GM19043 (cell line): ENCODE measurements around the gene NSD2.
"Not testable (repeated sequence)": the region's sequence is repeated elsewhere in the genome, so short reads cannot be mapped to it uniquely, and the experiment has no call there.

Experiments
- ATAC-seq: cut with Tn5 transposase; IDR thresholded peaks from one replicate; pipeline ENCODE4 v1.9.1; 2021; ENCODE audit warnings: low read depth; ENCODE audit not compliant: unreplicated experiment

Gene NSD2

DNA sequence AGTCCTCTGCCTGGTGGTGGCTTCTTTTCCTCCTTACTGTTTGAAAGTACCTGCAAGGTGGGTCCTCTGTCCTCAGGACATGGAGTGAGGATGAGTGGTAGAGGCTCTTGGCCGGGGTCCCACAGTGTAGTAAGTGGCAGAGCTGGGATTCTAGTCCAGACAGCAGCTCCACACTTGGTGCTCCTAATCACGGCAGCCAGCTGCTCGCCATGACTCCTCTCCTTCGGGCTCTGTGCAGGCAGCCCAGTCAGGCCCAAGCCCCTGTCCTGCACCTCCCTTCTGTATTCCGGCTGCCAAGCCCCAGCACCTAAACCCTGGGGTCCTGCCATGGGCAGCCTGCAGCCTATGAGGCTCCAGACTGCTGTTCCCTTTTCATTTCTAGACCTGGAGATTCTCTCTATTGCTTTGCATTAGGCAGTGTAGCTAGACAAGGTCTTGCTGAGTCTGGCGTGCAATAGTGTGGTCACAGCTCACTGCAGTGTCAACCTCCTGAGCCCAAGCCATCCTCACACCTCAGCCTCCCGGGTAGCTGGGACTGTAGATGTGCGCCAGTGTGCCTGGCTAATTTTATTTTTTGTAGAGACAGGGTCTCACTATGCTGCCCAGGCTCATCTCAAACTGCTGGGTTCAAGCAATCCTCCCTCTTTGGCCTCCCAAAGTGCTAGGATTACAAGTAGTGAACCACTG is 24.9 kb downstream of the NSD2 start:
- ATAC-seq: no peak

DNA sequence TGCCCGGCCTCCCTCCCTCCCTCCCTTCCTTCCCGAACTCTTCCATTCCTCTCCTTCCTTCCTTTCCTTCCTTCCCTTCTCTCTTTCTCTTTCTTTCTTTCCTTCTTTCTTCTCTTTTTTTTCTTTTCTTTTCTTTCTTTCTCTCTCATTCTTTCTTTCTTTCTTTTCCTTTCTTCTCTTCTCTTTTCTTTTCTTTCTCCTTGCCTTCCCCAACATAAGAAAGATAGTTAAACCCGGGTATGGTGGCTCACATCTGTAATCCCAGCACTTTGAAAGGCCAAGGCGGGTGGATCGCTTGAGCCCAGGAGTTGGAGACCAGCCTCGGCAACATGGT is 25.4 kb downstream of the NSD2 start:
- ATAC-seq: no peak

DNA sequence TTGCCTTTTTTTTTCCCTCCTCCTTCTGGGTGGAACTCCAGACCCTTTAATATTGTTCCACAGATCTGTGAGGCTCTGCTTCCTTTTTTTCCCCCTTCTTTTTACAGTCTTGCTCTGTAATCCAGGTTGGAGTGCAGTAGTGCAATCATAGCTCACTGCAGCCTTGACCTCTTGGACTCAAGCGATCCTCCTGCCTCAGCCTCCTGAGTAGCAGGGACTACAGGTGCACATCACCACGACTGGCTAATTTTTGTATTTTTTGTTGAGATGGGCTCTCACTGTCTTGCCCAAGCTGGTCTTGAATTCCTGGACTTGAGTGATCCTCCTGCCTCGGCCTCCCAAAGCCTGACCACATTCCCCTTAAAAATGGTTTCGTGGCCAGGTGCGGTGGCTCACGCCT is 26.8 kb downstream of the NSD2 start:
- no peak for ATAC-seq

DNA sequence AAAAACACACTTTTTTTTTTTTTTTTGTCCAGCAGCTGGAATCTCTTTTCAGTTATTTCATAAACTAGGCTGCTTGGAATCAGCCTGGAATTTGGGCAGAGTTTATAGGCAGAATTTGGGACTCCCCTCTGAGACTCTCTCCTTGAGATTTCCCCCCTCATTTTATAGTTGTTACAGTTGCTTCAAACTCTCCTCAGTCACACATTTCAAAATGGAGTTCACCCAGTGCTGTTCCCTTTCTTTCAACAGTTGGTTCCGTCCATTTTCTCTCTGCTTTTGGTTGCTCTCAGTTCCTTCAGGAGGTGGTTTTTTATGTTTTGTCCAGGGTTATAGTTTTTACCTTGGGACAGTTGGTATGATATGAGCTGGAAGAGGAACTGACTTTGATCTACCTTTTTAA is 27.5 kb downstream of the NSD2 start:
- ATAC-seq: no peak

DNA sequence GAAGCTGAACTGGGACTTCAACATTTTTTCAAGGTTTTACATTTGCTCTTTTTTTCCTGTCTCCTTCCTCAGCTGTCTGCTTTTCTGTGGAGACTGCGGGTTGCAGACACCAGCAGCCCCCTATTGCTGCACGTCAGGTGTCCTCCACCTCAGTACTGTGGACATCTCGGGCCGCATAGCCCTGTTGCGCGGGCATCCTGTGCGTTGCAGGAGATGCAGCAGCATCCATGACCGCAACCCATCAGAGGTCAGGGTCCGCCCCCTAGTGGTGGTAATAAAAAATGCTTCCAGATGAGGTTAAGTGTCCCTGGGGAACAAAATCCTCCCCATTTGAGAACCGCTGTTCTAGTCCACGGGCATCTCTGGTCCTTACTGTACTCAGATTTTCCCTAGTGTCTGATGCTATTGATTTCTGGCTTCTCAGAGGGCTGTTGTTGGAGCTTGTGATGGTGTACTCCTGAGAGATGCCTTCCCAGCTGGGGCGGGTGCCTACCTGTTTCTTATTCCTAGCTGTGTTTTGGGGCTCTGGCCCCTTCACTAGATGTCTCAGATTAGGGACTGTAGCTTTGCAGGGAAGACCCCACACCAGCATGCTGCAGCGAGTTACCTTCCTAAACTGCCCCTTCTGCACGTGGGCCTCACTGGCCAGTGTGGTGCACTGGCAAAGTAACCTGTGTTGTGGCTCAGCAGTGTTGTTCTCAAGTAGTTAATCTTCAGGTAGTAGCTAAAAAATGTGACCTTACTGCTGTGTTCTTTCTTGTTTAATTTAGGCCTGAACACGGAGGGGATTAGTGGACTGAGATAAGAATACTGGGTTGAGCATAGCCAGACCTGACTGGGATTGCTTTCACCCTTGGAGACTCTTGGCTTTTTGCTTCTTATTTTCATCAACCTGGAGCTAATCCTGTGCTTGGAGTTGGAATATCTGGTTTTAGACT is 28.2 kb downstream of the NSD2 start:
- ATAC-seq: peak; percentile 75

DNA sequence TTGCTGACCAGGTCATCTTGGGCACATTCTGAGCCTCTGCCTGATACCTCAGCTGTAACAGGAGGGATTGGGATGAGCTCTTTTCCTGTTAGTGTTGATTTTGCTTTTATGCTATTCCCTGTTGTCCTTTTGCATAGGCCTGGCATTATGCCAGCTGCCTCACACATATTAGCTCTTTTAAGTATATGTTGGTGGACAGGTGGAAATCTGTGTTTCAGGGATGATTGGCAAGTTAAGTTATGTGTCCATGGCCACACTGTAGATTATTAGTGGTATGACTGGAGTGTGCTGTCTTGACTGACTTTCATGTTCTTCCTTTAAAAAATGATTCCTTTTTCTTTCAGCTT is 28.9 kb downstream of the NSD2 start:
- ATAC-seq: no peak

DNA sequence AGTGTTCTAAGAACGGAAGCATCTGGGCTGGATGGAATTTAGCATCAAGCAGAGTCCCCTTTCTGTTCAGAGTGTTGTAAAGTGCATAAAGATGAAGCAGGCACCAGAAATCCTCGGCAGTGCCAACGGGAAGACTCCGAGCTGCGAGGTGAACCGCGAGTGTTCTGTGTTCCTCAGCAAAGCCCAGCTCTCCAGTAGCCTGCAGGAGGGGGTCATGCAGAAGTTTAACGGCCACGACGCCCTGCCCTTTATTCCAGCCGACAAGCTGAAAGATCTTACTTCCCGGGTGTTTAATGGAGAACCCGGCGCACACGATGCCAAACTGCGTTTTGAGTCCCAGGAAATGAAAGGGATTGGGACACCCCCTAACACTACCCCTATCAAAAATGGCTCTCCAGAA is 29.4 kb downstream of the NSD2 start:
- no peak for ATAC-seq

DNA sequence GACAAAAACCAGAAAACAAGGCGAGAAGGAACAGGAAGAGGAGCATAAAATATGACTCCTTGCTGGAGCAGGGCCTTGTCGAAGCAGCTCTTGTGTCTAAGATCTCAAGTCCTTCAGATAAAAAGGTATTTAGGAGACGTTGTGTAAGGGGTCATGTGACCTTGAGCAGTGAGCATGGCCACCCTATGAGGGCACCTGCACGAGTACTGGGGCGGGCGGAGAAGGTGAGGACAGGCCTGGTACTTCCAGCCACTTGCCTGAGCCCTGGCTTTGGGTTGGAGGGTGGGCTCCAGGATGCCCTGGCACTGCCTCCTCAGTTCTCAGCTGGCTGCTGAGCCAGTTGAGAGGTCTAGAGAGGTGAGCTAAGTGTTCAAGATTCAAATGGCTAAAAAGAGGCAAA is 29.9 kb downstream of the NSD2 start:
- ATAC-seq: no peak

DNA sequence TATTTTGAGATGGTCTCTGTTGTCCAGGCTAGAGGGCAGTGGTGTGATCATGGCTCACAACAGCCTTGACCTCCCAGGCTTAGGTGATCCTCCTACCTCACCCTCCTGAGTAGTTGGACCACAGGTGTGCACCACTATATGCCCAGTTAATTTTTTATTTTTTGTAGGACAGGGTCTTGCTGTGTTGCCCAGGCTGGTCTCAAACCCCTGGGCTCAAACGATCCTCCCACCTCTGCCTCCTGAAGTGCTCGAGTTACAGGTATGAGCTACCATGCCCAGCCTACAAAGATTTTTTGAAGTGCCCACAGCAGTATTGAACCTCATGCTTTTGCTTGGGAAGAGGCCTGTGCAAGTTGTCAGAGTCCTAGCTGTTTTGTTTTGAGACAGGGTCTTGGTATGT is 31.1 kb downstream of the NSD2 start:
- no peak for ATAC-seq

DNA sequence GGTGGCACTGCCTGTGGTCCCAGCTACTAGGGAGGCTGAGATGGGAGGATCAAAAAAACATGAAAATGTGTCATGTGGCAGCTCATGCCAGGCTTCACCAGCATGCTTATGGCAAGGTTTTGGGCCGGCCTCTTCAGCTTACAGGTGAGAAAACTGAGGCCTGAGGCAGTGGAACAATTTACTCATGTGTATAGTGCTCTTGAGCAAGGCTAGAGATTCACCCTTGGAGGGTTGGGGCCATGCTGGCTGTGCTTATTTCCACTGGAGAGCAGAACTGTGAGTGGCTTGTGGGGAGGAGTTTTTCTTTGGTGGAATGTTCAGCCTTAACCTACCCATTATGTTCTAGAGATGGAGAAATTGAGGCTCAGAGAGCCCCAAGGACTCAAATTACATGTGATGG is 31.8 kb downstream of the NSD2 start:
- ATAC-seq: no peak

DNA sequence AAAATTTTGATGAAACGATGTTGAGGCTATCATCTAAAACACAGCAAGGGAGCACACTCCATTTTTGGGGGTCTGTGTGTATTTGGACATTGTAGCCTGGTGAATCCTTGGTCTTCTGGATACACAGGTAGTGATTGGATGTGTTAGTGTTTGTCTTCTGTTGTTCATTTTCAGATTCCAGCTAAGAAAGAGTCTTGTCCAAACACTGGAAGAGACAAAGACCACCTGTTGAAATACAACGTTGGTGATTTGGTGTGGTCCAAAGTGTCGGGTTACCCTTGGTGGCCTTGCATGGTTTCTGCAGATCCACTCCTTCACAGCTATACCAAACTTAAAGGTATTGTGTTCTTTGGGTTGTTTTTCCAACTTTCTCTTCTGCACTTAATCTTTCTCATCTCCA is 32.8 kb downstream of the NSD2 start:
- ATAC-seq: no peak

DNA sequence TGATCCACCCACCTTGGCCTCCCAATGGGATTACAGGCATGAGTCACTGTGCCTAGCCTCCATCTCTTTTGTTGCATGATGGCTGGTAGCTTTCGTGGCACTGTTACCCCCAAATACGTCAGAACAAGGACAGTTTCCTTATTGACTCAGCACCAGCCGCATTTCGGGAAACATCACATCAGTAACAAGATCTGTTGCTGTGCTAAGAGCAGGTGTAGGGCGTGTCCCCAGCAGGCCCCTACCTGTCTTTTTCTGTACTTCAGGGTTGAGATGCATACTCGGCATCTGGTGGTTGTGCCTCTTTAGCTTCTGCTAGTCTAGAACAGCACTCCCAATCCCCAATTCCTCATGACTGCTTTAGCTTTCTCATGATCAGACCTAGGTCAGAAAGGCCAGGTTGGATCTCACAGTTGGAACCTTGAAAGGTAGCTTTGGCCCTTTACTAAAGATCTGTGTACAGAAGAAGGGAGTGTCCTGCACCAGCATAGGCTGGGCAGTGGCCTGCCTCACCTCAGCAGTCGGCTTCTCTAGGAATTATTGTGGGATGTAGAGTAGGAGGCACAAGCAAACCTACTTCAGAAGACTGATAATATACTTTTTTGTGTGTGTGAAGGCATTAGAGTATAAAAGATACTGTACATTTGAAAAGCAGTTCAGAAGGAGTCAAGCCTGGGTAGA is 36.8 kb downstream of the NSD2 start:
- no peak for ATAC-seq

DNA sequence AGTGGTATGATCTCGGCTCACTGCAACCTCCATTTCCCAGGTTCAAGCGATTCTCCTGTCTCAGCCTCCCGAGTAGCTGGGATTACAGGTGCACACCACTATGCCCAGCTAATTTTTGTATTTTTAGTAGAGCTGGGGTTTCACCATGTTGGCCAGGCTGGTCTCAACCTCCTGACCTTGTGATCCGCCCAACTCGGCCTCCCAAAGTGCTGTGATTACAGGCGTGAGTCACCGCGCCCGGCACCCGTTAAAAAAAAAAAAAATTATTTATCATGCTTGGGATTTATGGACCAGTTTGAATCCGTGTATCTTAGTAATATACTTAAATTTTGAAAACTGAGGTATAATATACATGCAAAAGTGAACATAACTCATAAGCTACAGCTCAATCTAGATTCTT is 38.5 kb downstream of the NSD2 start:
- not testable (repeated sequence) for ATAC-seq

DNA sequence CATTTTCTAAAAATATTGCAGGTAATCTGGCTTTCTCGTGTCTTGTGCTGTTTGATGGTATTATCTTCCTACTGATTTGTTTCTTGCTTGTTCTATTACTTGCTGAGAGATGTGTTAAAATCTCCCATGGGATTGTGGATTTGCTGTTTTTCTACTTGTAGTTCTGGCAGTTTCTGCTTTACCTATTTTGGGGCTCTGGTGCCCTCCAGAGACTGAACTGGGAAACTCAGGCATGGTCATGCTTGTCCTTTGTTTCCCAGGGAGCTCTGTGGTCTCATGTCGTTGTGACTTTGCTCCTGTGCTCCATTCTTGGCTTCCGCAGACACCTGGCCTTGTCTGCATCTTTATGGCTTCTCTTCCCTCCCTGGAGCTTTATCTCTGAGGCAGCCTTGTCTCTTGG is 39.5 kb downstream of the NSD2 start:
- no peak for ATAC-seq

DNA sequence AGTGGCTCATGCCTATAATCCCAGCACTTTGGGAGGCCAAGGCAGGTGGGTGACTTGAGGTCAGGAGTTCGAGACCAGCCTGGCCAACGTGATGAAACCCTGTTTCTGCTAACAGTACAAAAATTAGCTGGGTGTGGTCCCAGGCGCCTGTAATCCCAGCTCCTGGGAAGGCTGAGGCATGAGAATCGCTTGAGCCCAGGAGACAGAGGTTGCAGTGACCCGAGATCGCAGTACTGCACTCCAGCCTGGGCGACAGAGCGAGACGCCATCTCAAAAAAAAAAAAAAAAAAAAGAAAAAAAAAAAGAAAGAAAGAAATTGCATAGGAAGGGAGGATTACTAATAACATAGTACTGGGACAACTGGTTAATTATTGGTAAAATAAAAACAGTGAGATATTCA is 40.1 kb downstream of the NSD2 start:
- ATAC-seq: not testable (repeated sequence)

DNA sequence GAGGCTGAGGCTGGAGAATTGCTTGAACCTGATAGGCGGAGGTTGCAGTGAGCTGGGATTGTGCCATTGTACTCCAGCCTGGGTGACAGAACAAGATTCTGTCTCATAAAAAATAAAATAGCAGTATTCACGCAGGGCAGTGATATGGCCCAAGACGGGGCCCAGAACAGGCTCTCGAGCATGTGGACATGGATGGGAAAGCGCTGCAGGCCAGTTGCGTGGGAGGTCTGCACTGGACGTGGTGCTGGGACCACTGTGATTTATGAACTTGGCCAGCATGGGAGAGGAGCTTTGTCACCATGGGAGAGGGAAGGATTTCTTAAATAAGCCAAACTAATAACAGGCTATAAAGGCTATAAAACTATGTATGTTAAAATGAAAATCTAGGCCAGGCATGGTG is 51.6 kb downstream of the NSD2 start:
- ATAC-seq: no peak

DNA sequence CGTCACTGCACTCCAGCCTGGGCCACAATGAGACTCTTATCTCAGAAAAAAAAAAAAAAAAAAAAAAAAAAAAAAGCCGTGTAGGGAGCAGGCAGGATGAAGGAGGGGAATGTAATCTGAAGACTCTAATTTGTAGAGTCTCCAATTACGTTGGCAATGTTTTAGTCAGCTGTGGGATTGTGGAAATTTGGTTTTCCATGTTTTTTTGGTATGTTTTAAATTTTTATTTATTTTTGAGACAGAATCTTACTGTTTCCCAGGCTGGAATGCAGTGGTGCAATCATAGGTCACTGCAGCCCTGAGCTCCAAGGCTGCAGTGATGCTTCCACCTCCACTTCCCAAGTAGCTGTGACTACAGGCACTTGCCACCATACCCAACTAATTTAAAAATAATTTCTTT is 56.5 kb downstream of the NSD2 start:
- ATAC-seq: no peak

DNA sequence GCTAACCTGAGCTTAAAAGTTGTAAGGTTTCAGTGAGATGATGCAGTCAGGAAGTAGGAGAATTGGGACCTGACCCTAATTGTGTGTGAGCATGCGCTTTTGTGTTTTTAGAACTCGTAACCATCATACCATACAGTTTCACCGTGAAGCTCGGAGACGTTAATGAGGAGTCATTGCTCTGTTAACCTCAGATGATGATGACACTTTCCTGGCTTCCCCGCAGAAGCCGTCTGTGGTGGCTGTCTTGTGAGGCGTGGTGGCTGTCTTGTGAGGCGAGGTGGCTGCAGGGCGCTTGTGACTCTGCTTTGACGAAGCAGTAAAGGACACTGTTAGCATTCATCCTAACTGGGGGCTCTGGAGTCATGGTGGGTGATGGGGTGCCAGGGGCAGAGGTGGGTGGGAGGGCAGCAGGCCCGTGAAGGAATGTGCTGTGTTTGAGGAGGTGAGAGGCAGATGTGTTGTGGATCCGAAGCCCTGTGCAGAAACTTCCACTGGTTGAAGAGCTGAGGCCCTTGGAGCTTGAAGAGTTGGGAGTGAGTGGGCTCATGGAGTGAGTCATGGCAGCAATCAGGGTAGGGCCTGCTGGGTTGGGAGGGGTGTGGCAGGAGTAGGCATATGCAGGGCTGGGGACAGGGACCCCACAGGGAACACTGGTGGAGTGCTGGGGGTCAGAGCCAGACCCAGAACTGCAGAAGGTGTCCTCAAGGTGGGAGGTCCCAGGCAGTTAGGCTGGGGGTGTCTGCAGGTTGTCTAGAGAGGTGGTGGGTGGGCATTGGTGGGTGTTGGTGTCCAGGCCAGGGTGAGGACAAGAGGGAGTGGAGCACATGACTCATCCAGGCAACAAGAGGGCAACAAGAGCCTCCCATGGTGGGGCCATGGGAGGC is 57.4 kb downstream of the NSD2 start:
- no peak for ATAC-seq

DNA sequence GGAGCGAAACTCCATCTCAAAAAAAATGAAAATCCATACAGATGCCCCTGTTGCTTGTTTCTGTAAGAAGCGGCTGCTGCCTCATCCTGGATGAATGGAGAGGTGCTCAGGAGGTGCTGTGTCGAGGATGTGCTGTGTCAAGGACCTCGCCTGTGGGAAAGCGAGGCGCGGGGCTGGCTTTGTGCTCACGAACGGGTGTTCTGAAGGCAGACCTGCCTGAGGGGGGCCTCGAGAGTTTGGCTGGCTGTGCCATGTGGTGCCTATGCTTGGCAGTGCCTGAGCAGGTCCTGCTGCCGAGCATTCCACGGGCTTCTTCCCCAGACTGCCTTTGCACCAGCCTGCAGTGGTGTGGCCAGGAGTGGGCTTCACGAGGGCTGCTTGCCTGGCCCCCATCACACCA is 61.5 kb downstream of the NSD2 start:
- no peak for ATAC-seq

DNA sequence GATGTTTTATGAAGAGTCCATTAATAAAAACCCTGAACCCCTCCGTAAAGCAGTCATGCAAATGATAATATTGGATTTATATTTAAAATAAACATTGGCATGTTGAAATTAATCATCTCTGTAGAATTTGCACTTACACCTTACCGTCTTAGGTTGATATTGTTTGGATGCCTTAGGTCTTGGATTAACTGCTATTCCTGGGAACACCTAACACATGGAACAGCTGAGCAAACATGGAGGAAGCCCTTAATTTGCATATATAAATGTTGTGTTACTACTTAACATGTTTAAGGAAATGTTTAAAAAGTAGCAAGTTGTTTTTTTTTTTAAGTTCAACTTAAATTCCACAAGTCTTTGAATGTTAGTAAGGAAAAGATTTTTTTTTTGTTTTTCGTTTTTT is 62.5 kb downstream of the NSD2 start:
- no peak for ATAC-seq

DNA sequence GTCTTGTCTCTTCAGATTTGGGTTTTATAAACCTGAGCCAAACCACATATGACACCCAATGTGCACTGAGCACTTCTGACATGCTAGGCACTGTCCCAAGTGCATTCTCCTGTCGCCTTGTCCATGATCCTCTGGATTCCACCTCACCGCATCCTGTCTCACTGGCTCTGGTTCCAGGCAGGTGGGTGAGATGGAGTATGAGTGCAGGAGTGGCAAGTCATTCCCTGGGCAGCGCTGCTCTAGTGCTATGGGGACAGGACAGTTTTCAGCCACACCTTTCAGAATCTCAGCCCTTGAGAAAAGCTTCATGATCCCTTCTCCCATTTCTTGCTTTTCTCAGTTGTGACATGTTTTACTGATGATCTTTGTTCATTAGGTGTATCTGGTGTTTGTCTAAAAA is 66.4 kb downstream of the NSD2 start:
- no peak for ATAC-seq
